MM.1S (cell line): Measurements from ENCODE around the gene LETM1.

Experiments used
- DNase-seq: peaks from one replicate; pipeline ENCODE4 v3.0.0-alpha.2; 2015
- H2AFZ ChIP-seq: fragments of 300-600 bp; sonication (generic); 2 replicates; pipeline ENCODE4 v1.6.0; 2016; ENCODE audit warnings: antibody characterized with exemption, low read length
- H3F3A ChIP-seq: fragments of 300-600 bp; sonication (generic); 2 replicates; pipeline ENCODE4 v1.6.1; 2016; ENCODE audit warnings: mild to moderate bottlenecking, antibody characterized with exemption, low read length, moderate library complexity, mixed read lengths; ENCODE audit not compliant: insufficient read depth
- H3K27ac ChIP-seq: fragments of 300-600 bp; sonication (generic); 2 replicates; pipeline ENCODE4 v1.5.1; 2016; ENCODE audit warnings: mild to moderate bottlenecking, low read length
- H3K27me3 ChIP-seq: fragments of 300-600 bp; sonication (generic); replicated peaks from 2 replicates; pipeline ENCODE4 v1.6.0; 2016; ENCODE audit warnings: low read length; ENCODE audit not compliant: insufficient read depth
- H3K36me3 ChIP-seq: fragments of 300-600 bp; sonication (generic); replicated peaks from 2 replicates; pipeline ENCODE4 v1.6.1; 2016; ENCODE audit warnings: mild to moderate bottlenecking, low read length, mixed read lengths; ENCODE audit not compliant: insufficient read depth
- H3K4me1 ChIP-seq: fragments of 300-600 bp; sonication (generic); 2 replicates; pipeline ENCODE4 v1.6.1; 2016; ENCODE audit warnings: low read length, mixed read lengths
- H3K4me2 ChIP-seq: fragments of 300-600 bp; sonication (generic); 2 replicates; pipeline ENCODE4 v1.6.0; 2016; ENCODE audit warnings: low read depth, low read length
- H3K4me3 ChIP-seq: fragments of 300-600 bp; sonication (generic); 2 replicates; pipeline ENCODE4 v1.5.1; 2016; ENCODE audit warnings: low read length, mixed read lengths
- H3K79me2 ChIP-seq: fragments of 300-600 bp; sonication (generic); 2 replicates; pipeline ENCODE4 v1.6.1; 2016; ENCODE audit warnings: mixed run types, low read length, mixed read lengths
- H3K9ac ChIP-seq: fragments of 300-600 bp; sonication (generic); 2 replicates; pipeline ENCODE4 v1.6.1; 2016; ENCODE audit warnings: low read length, mixed read lengths
- H3K9me2 ChIP-seq: fragments of 300-600 bp; sonication (generic); replicated peaks from 2 replicates; pipeline ENCODE4 v1.6.1; 2016; ENCODE audit warnings: mild to moderate bottlenecking, low read length, mixed read lengths; ENCODE audit not compliant: insufficient read depth
- H3K9me3 ChIP-seq: fragments of 300-600 bp; sonication (generic); replicated peaks from 2 replicates; pipeline ENCODE4 v1.6.1; 2016; ENCODE audit warnings: mild to moderate bottlenecking, low read length, mixed read lengths; ENCODE audit not compliant: insufficient read depth
- H4K20me1 ChIP-seq: fragments of 300-600 bp; sonication (generic); 2 replicates; pipeline ENCODE4 v1.6.1; 2016; ENCODE audit warnings: mild to moderate bottlenecking, low read length, moderate library complexity, mixed read lengths; ENCODE audit not compliant: insufficient read depth
- EZH2 ChIP-seq: fragments of 300-600 bp; sonication (generic); optimal IDR thresholded peaks from 2 replicates; pipeline ENCODE3; 2017; ENCODE audit warnings: low read depth, mild to moderate bottlenecking, antibody characterized with exemption, low read length, mixed read lengths
- EZH2phosphoT487 ChIP-seq: fragments of 300-600 bp; sonication (generic); IDR thresholded peaks from 2 replicates; pipeline ENCODE4 v1.6.1; 2018; ENCODE audit warnings: antibody characterized with exemption, low read length
- TF ChIP-seq, protein P1 (sequence below): fragments of 300-600 bp; sonication (generic); IDR thresholded peaks from 2 replicates; pipeline ENCODE4 v1.5.1; 2016; ENCODE audit warnings: antibody characterized with exemption, low read length, mixed read lengths

LETM1 gene

DNA sequence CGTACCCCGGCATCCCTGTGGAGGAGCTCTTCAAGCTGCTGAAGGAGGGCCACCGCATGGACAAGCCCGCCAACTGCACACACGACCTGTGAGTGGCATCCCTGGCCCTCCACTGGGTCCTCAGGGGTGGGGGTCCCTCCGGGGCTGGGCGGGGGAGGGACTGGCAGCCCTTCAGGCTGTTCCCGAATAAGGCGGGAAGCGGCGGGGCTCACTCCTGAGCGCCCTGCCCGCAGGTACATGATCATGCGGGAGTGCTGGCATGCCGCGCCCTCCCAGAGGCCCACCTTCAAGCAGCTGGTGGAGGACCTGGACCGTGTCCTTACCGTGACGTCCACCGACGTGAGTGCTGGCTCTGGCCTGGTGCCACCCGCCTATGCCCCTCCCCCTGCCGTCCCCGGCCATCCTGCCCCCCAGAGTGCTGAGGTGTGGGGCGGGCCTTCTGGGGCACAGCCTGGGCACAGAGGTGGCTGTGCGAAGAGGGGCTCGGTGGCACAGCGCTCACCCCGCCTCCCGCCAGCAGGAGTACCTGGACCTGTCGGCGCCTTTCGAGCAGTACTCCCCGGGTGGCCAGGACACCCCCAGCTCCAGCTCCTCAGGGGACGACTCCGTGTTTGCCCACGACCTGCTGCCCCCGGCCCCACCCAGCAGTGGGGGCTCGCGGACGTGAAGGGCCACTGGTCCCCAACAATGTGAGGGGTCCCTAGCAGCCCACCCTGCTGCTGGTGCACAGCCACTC, 49.2 kb downstream of the LETM1 start:
- Histone ChIP-seq H3K9me2 (no peaks in the 10 kb centered on the region), H3K4me2 (no peak overlapping the region), H2AFZ (no peak overlapping the region), H4K20me1 (no peaks in the 10 kb centered on the region), H3K9me3 (no peaks in the 10 kb centered on the region), H3K9ac (no peak overlapping the region), H3K79me2 (no peaks in the 10 kb centered on the region), H3K4me1 (no peaks in the 10 kb centered on the region), H3K27me3 (peaks cover 24% of the 10 kb centered on the region; the same call in 1 of the 2 replicates), H3K36me3 (no peaks in the 10 kb centered on the region), H3K4me3 (no peak overlapping the region), H3F3A (no peaks in the 10 kb centered on the region), H3K27ac (no peak overlapping the region)
- no peak for TF ChIP-seq EZH2phosphoT487
- DNase-seq, result no peak

DNA sequence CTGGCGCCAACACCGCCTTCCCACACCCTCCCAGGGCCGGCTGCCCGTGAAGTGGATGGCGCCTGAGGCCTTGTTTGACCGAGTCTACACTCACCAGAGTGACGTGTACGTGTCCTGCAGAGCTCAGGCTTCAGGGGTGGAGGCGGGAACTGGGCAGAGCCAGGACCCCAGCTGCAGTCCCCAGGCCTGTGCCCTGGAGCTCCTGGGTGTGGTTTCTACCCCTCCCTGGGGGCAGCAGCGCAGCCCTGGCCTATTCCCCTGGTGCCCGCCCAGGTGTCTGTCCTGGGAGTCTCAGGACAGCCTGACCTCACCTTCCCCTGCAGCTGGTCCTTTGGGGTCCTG, 49.8 kb downstream of the LETM1 start:
- Histone ChIP-seq H3K4me3 (no peak overlapping the region), H3K9me2 (no peaks in the 10 kb centered on the region), H3K36me3 (no peaks in the 10 kb centered on the region), H2AFZ (no peak overlapping the region), H3K9ac (no peak overlapping the region), H3K27ac (no peak overlapping the region), H3K9me3 (no peaks in the 10 kb centered on the region), H3K27me3 (peaks cover 26% of the 10 kb centered on the region; the same call in 1 of the 2 replicates), H4K20me1 (no peaks in the 10 kb centered on the region), H3K4me2 (no peak overlapping the region), H3K79me2 (no peaks in the 10 kb centered on the region), H3F3A (no peaks in the 10 kb centered on the region), H3K4me1 (no peaks in the 10 kb centered on the region)
- DNase-seq, result no peak
- TF ChIP-seq, protein P1, sequence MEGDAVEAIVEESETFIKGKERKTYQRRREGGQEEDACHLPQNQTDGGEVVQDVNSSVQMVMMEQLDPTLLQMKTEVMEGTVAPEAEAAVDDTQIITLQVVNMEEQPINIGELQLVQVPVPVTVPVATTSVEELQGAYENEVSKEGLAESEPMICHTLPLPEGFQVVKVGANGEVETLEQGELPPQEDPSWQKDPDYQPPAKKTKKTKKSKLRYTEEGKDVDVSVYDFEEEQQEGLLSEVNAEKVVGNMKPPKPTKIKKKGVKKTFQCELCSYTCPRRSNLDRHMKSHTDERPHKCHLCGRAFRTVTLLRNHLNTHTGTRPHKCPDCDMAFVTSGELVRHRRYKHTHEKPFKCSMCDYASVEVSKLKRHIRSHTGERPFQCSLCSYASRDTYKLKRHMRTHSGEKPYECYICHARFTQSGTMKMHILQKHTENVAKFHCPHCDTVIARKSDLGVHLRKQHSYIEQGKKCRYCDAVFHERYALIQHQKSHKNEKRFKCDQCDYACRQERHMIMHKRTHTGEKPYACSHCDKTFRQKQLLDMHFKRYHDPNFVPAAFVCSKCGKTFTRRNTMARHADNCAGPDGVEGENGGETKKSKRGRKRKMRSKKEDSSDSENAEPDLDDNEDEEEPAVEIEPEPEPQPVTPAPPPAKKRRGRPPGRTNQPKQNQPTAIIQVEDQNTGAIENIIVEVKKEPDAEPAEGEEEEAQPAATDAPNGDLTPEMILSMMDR, result no peak
- TF ChIP-seq EZH2, result no peak
- TF ChIP-seq EZH2phosphoT487, result no peak

DNA sequence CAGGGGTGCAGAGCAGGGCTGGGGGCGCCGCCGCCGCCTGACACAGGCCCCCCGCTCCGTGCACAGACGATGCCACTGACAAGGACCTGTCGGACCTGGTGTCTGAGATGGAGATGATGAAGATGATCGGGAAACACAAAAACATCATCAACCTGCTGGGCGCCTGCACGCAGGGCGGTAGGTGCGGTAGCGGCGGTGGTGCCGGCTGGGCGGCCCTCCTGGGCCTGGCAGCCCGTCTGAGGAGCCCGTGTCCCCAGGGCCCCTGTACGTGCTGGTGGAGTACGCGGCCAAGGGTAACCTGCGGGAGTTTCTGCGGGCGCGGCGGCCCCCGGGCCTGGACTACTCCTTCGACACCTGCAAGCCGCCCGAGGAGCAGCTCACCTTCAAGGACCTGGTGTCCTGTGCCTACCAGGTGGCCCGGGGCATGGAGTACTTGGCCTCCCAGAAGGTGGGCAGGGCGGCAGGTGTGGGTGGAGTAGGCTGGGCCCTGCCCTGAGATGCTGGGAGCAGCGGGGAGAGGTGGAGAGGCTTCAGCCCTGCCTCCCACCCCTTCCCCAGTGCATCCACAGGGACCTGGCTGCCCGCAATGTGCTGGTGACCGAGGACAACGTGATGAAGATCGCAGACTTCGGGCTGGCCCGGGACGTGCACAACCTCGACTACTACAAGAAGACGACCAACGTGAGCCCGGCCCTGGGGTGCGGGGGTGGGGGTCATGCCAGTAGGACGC, 50.3 kb downstream of the LETM1 start:
- H3K36me3 ChIP-seq, result no peaks in the 10 kb centered on the region
- H3K9me3 ChIP-seq, result no peaks in the 10 kb centered on the region
- no peak overlapping the region for H3K9ac ChIP-seq
- no peak overlapping the region for H3K27ac ChIP-seq
- DNase-seq, result no peak
- H3K27me3 ChIP-seq, result peaks cover 31% of the 10 kb centered on the region
- H4K20me1 ChIP-seq, result no peaks in the 10 kb centered on the region
- no peaks in the 10 kb centered on the region for H3K9me2 ChIP-seq
- no peak overlapping the region for H3K4me3 ChIP-seq
- H3K4me1 ChIP-seq, result no peaks in the 10 kb centered on the region
- H3K79me2 ChIP-seq, result no peaks in the 10 kb centered on the region
- H3K4me2 ChIP-seq, result no peak overlapping the region
- no peaks in the 10 kb centered on the region for H3F3A ChIP-seq
- H2AFZ ChIP-seq, result no peak overlapping the region
- TF ChIP-seq EZH2phosphoT487 (no peak), EZH2 (no peak)
- TF ChIP-seq, protein P1, result no peak
